B cell (primary cell): Measurements from ENCODE around the gene TLNRD1. TPM values are rescaled to one million over a fixed set of nuclear protein-coding genes. Genes with fewer than 3 reads are reported as not detected.

Experiments
- ATAC-seq: fragments of 200-7000 bp; cut with Tn5 transposase; one replicate; pipeline ENCODE4 v1.10.0; 2021; ENCODE audit warnings: low read depth, mild to moderate bottlenecking, moderate number of reproducible peaks, moderate library complexity
- CTCF ChIA-PET: fragments of 350-600 bp; sonication (Branson Sonifier 250); formaldehyde crosslinking; loops from one replicate; lab custom pipeline; 2021; ENCODE audit warnings: antibody characterized with exemption, inconsistent platforms; lab: Charles Lee
- POLR2A ChIA-PET: fragments of 350-600 bp; sonication (Branson Sonifier 250); formaldehyde crosslinking; loops from one replicate; lab custom pipeline; 2021; ENCODE audit warnings: antibody characterized with exemption; lab: Charles Lee
- DNase-seq: peaks from one replicate; pipeline ENCODE4 v3.0.0; 2013
- H2AFZ ChIP-seq: 2 replicates; pipeline ENCODE4 v1.6.1; 2012; ENCODE audit warnings: mild to moderate bottlenecking, low read depth, low read length; ENCODE audit not compliant: insufficient read depth, poor library complexity, severe bottlenecking
- H3K27ac ChIP-seq, 2 donors: 1 replicate in 1 of 2; 2 replicates in 1 of 2; pipeline ENCODE4 v1.5.1; 2012 to 2013; ENCODE audit warnings: low read length in 2 of 2, mild to moderate bottlenecking in 2 of 2, moderate library complexity in 1 of 2
- H3K27me3 ChIP-seq, 4 experiments: fragments of 200-600 bp in 1 of 4; sonication (generic) in 1 of 4; replicated peaks in 1 of 4; 1 replicate in 2 of 4; 2 replicates in 2 of 4; pipeline versions ENCODE4 v1.6.1 to v1.7.0; 2013 to 2016; ENCODE audit warnings: low read length in 3 of 4, mild to moderate bottlenecking in 2 of 4, mixed read lengths in 1 of 4, moderate library complexity in 1 of 4; ENCODE audit not compliant: insufficient read depth in 4 of 4, control insufficient read depth in 3 of 4; ENCODE audit errors: control extremely low read depth in 1 of 4
- H3K36me3 ChIP-seq, 2 experiments: replicated peaks in 1 of 2; 1 replicate in 1 of 2; 2 replicates in 1 of 2; pipeline versions ENCODE4 v1.6.1 to v1.7.1; 2013; ENCODE audit warnings: low read length in 1 of 2; ENCODE audit not compliant: insufficient read depth in 2 of 2, control insufficient read depth in 1 of 2; ENCODE audit errors: control extremely low read depth in 1 of 2, extremely low read depth in 1 of 2
- H3K4me1 ChIP-seq, 2 donors: fragments of 200-600 bp in 1 of 2; sonication (generic) in 1 of 2; 1 replicate in 1 of 2; 2 replicates in 1 of 2; pipeline versions ENCODE4 v1.5.1 to v1.6.1; 2013 to 2017; ENCODE audit warnings: low read length in 2 of 2; ENCODE audit not compliant: control insufficient read depth in 2 of 2, insufficient read depth in 2 of 2
- H3K4me2 ChIP-seq: replicated peaks from 2 replicates; pipeline ENCODE3; 2012; ENCODE audit warnings: mild to moderate bottlenecking, low read depth, low read length; ENCODE audit not compliant: poor library complexity, severe bottlenecking
- H3K4me3 ChIP-seq, 5 experiments: fragments of 200-600 bp in 1 of 5; sonication (generic) in 1 of 5; 1 replicate in 3 of 5; 2 replicates in 2 of 5; pipeline versions ENCODE4 v1.5.1 to v1.7.0; 2011 to 2016; ENCODE audit warnings: low read length in 4 of 5, mild to moderate bottlenecking in 4 of 5, low read depth in 2 of 5, control low read depth in 1 of 5, moderate library complexity in 1 of 5; ENCODE audit not compliant: insufficient read depth in 1 of 5; ENCODE audit errors: control extremely low read depth in 1 of 5, extremely low read depth in 1 of 5
- H3K79me2 ChIP-seq: fragments of 200-600 bp; sonication (generic); one replicate; pipeline ENCODE4 v1.6.0; 2016; ENCODE audit warnings: low read length; ENCODE audit not compliant: control insufficient read depth, insufficient read depth
- H3K9ac ChIP-seq: fragments of 200-600 bp; sonication (generic); 2 replicates; pipeline ENCODE4 v1.6.1; 2017; ENCODE audit warnings: mild to moderate bottlenecking, low read length, moderate library complexity
- H3K9me3 ChIP-seq, 3 donors: one replicate each; pipeline versions ENCODE4 v1.6.1 to v1.7.1; 2013; ENCODE audit warnings: low read length in 2 of 3; ENCODE audit not compliant: control insufficient read depth in 2 of 3, insufficient read depth in 1 of 3; ENCODE audit errors: control extremely low read depth in 1 of 3
- H4K20me1 ChIP-seq: 2 replicates; pipeline ENCODE4 v1.6.0; 2012; ENCODE audit warnings: mild to moderate bottlenecking, low read length; ENCODE audit not compliant: insufficient read depth, control insufficient read depth, poor library complexity, severe bottlenecking
- H3K27ac Mint-ChIP-seq: one replicate; pipeline ENCODE4 v1.8.0; 2021; ENCODE audit warnings: mixed read lengths
- H3K27me3 Mint-ChIP-seq: one replicate; pipeline ENCODE4 v1.8.0; 2021; ENCODE audit warnings: mixed read lengths
- H3K4me1 Mint-ChIP-seq: one replicate; pipeline ENCODE4 v1.8.0; 2021; ENCODE audit warnings: mixed read lengths
- H3K4me3 Mint-ChIP-seq: one replicate; pipeline ENCODE4 v1.8.0; 2021; ENCODE audit warnings: mixed read lengths
- H3K9me3 Mint-ChIP-seq: one replicate; pipeline ENCODE4 v1.8.0; 2022; ENCODE audit warnings: mixed read lengths; ENCODE audit not compliant: insufficient read depth
- EZH2 ChIP-seq: IDR thresholded peaks from 2 replicates; pipeline ENCODE4 v1.6.1; 2012; ENCODE audit warnings: borderline replicate concordance, low read depth, mild to moderate bottlenecking, moderate library complexity, low read length; ENCODE audit not compliant: insufficient read depth, poor library complexity, severe bottlenecking
- WGBS: methylation state at CpG from one replicate; pipeline ENCODE4 v1.1.5; 2013; ENCODE audit warnings: missing lambda C conversion rate; ENCODE audit not compliant: insufficient coverage; 5-methylcytosine and 5-hydroxymethylcytosine counted together
- intact Hi-C: fragments of 100-400 bp; cut with micrococcal nuclease; formaldehyde crosslinking; loops from one replicate; pipeline ENCODE4 v1.10.0; 2022
- polyA plus RNA-seq: library from polyadenylated mRNA; depleted of rRNA; stranded (reverse); fragments of >200 nt; gene quantifications from 2 replicates; pipeline ENCODE4 v1.2.3, GENCODE V29; 2012
- total RNA-seq, 2 donors: library from RNA; stranded (reverse); fragments of 120-200 nt in 1 of 2; gene quantifications; 1 replicate in 1 of 2; 2 replicates in 1 of 2; pipeline versions ENCODE4 v1.2.3 to v1.2.4, GENCODE V29; 2013 to 2022
- TF ChIP-seq, protein P1 (sequence below): fragments of 200-600 bp; IDR thresholded peaks from one replicate; pipeline ENCODE4 v1.8.0; 2022; ENCODE audit warnings: antibody characterized with exemption, mild to moderate bottlenecking

The TLNRD1 gene
- total and polyA plus RNA-seq, 2 donors (not counting 1 experiment from before 2014, with no cell fraction given), result 11.4 to 26.7 TPM

DNA sequence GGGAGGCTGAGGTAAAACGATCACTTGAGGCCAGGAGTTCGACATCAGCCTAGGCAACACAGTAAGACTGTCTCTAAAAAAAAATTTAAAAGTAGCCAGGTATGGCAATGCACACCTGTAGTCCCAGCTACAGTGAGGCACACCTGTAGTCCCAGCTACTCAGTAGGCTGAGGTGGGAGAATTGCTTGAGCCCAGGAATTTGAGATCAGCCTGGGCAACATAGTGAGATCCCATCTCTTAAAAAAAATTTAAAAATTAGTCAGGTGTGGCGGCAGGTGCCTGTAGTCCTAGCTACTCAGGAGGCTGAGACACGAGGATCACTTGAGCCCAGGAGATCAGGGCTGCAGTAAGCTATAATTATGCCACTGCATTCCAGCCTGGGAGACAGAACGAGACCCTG, 17.9 kb upstream of the TLNRD1 start:
- no peaks in the 10 kb centered on the region for H3K27me3 ChIP-seq
- ChIA-PET POLR2A (no interaction called here), CTCF (no interaction called here)
- Mint-ChIP-seq H3K4me3 (no peak overlapping the region), H3K27me3 (no peaks in the 10 kb centered on the region), H3K9me3 (no peaks in the 10 kb centered on the region), H3K4me1 (peaks cover 46% of the 10 kb centered on the region), H3K27ac (no peak overlapping the region)
- no peak overlapping the region for H3K9ac ChIP-seq
- TF ChIP-seq, protein P1, sequence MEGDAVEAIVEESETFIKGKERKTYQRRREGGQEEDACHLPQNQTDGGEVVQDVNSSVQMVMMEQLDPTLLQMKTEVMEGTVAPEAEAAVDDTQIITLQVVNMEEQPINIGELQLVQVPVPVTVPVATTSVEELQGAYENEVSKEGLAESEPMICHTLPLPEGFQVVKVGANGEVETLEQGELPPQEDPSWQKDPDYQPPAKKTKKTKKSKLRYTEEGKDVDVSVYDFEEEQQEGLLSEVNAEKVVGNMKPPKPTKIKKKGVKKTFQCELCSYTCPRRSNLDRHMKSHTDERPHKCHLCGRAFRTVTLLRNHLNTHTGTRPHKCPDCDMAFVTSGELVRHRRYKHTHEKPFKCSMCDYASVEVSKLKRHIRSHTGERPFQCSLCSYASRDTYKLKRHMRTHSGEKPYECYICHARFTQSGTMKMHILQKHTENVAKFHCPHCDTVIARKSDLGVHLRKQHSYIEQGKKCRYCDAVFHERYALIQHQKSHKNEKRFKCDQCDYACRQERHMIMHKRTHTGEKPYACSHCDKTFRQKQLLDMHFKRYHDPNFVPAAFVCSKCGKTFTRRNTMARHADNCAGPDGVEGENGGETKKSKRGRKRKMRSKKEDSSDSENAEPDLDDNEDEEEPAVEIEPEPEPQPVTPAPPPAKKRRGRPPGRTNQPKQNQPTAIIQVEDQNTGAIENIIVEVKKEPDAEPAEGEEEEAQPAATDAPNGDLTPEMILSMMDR, result no peak
- no peak for TF ChIP-seq EZH2
- H3K4me3 ChIP-seq, result no peak overlapping the region
- 96% methylated on average over 4 of the region's 5 CpGs for WGBS
- peaks cover 65% of the 10 kb centered on the region for H3K79me2 ChIP-seq
- intact Hi-C loops, result no loop called here
- peaks cover 20 to 21% of the 10 kb centered on the region in 2 donors for H3K4me1 ChIP-seq
- H3K36me3 ChIP-seq, result peaks cover 3 to 33% of the 10 kb centered on the region in 2 experiments
- no peaks in the 10 kb centered on the region for H3K9me3 ChIP-seq
- no peak overlapping the region for H3K4me2 ChIP-seq
- no peak for ATAC-seq
- H4K20me1 ChIP-seq, result peaks cover 7% of the 10 kb centered on the region
- no peak for DNase-seq
- no peak overlapping the region for H2AFZ ChIP-seq
- no peak overlapping the region for H3K27ac ChIP-seq

DNA sequence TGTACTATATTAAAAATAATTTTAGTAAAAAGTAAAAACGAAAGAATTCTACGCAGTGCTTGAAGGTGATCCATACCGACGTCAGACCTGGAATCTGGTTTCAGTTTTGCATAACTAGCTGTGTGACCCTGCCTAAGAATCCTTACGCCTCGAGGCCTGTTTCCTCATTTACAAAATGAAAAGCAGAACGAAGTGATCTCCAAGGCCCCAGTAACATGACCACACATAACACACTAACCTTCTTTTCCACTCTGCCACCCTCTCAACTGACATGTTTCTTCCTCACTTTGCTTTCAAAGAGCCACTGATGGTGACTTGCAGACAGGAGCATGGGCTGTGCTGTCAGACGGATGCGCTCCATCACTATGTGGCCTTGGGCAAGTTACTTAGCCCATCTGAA, 15.9 kb upstream of the TLNRD1 start:
- H4K20me1 ChIP-seq, result peaks cover 7% of the 10 kb centered on the region
- peaks cover 71% of the 10 kb centered on the region for H3K79me2 ChIP-seq
- Mint-ChIP-seq H3K4me1 (peaks cover 57% of the 10 kb centered on the region), H3K9me3 (no peaks in the 10 kb centered on the region), H3K4me3 (peak overlapping the region; percentile 28), H3K27ac (peak overlapping the region; percentile 80), H3K27me3 (no peaks in the 10 kb centered on the region)
- no peak overlapping the region for H3K9ac ChIP-seq
- POLR2A ChIA-PET, result no interaction called here
- no peak overlapping the region for H2AFZ ChIP-seq
- peak; percentile 3 for ATAC-seq
- H3K9me3 ChIP-seq, result no peaks in the 10 kb centered on the region
- intact Hi-C loops, result no loop called here
- no peak for TF ChIP-seq EZH2
- TF ChIP-seq, protein P1, result no peak
- no peak overlapping the region for H3K4me3 ChIP-seq
- H3K36me3 ChIP-seq, result peaks cover 0 to 17% of the 10 kb centered on the region in 2 experiments
- no peaks in the 10 kb centered on the region for H3K27me3 ChIP-seq
- H3K4me2 ChIP-seq, result peak overlapping the region; percentile 45
- H3K4me1 ChIP-seq, result peaks cover 34% of the 10 kb centered on the region in 2 donors
- CTCF ChIA-PET, result no interaction called here
- DNase-seq, result peak; percentile 75
- H3K27ac ChIP-seq, result peak overlapping the region; percentile 74 to 83
- 13% methylated on average over 6 of the region's 9 CpGs for WGBS
